HL-60 (cell line): ENCODE measurements around the gene PRKCE.

Experiments used
- DNase-seq, 2 experiments: peaks; one replicate each; pipeline ENCODE4 v3.0.0-alpha.2; 2010 to 2020; ENCODE audit warnings: low read depth in 1 of 2, low spot score in 1 of 2
- H3K27ac ChIP-seq: fragments of 250-450 bp; sonication (Bioruptor Pico); replicated peaks from 2 replicates; pipeline ENCODE4 v1.5.1; 2020; ENCODE audit warnings: mild to moderate bottlenecking, moderate library complexity
- H3K27me3 ChIP-seq: fragments of 250-450 bp; sonication (Bioruptor Pico); 2 replicates; pipeline ENCODE4 v1.5.1; 2021; ENCODE audit warnings: mild to moderate bottlenecking, moderate library complexity; ENCODE audit not compliant: insufficient read depth, poor library complexity, severe bottlenecking
- H3K4me3 ChIP-seq: replicated peaks from 2 replicates; pipeline ENCODE4 v1.5.1; 2011; ENCODE audit warnings: mild to moderate bottlenecking, control low read depth, low read length; ENCODE audit not compliant: insufficient read depth
- GABPA ChIP-seq: IDR thresholded peaks from 2 replicates; pipeline ENCODE4 v1.6.1; 2012; ENCODE audit warnings: low read depth
- POLR2AphosphoS5 ChIP-seq: IDR thresholded peaks from 2 replicates; pipeline ENCODE4 v1.6.1; 2012; ENCODE audit warnings: low read depth
- SPI1 ChIP-seq: IDR thresholded peaks from 2 replicates; pipeline ENCODE4 v1.6.1; 2012; ENCODE audit warnings: low read depth, mild to moderate bottlenecking, borderline replicate concordance
- TF ChIP-seq, protein P1 (sequence below): IDR thresholded peaks from 2 replicates; pipeline ENCODE4 v1.6.1; 2012; ENCODE audit warnings: low read depth; ENCODE audit not compliant: insufficient replicate concordance
- TF ChIP-seq, protein P2 (sequence below): IDR thresholded peaks from one replicate; pipeline ENCODE4 v1.5.1; 2011; ENCODE audit warnings: low read length, control low read depth, inconsistent platforms; ENCODE audit not compliant: insufficient read depth

Gene PRKCE

DNA sequence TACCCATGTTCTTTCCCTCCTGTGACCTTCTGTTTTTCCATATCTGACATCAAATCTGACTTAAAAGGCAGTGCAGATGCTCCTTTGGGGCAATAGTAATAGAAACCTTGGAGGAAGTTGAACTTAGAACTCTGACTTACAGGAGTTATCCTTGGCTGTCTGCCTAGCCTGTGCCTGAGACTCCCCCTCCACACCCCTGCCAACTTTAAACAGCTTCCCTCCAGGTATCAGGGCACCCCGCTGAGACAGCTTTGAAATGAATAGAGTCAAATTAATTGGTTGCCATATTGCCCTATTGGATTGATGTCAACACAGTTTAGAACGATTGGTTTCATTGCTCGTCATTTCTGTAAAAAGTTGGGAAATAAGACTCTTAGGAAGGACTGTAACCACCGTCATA lies 322.0 kb downstream of the PRKCE start:
- no peak overlapping the region for H3K4me3 ChIP-seq
- no peak for DNase-seq
- peaks cover 6% of the 10 kb centered on the region for H3K27me3 ChIP-seq
- no peak overlapping the region for H3K27ac ChIP-seq
- TF ChIP-seq, protein P1, sequence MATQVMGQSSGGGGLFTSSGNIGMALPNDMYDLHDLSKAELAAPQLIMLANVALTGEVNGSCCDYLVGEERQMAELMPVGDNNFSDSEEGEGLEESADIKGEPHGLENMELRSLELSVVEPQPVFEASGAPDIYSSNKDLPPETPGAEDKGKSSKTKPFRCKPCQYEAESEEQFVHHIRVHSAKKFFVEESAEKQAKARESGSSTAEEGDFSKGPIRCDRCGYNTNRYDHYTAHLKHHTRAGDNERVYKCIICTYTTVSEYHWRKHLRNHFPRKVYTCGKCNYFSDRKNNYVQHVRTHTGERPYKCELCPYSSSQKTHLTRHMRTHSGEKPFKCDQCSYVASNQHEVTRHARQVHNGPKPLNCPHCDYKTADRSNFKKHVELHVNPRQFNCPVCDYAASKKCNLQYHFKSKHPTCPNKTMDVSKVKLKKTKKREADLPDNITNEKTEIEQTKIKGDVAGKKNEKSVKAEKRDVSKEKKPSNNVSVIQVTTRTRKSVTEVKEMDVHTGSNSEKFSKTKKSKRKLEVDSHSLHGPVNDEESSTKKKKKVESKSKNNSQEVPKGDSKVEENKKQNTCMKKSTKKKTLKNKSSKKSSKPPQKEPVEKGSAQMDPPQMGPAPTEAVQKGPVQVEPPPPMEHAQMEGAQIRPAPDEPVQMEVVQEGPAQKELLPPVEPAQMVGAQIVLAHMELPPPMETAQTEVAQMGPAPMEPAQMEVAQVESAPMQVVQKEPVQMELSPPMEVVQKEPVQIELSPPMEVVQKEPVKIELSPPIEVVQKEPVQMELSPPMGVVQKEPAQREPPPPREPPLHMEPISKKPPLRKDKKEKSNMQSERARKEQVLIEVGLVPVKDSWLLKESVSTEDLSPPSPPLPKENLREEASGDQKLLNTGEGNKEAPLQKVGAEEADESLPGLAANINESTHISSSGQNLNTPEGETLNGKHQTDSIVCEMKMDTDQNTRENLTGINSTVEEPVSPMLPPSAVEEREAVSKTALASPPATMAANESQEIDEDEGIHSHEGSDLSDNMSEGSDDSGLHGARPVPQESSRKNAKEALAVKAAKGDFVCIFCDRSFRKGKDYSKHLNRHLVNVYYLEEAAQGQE: no peak
- TF ChIP-seq SPI1 (no peak), GABPA (no peak), POLR2AphosphoS5 (no peak)
- TF ChIP-seq, protein P2, sequence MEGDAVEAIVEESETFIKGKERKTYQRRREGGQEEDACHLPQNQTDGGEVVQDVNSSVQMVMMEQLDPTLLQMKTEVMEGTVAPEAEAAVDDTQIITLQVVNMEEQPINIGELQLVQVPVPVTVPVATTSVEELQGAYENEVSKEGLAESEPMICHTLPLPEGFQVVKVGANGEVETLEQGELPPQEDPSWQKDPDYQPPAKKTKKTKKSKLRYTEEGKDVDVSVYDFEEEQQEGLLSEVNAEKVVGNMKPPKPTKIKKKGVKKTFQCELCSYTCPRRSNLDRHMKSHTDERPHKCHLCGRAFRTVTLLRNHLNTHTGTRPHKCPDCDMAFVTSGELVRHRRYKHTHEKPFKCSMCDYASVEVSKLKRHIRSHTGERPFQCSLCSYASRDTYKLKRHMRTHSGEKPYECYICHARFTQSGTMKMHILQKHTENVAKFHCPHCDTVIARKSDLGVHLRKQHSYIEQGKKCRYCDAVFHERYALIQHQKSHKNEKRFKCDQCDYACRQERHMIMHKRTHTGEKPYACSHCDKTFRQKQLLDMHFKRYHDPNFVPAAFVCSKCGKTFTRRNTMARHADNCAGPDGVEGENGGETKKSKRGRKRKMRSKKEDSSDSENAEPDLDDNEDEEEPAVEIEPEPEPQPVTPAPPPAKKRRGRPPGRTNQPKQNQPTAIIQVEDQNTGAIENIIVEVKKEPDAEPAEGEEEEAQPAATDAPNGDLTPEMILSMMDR: no peak

DNA sequence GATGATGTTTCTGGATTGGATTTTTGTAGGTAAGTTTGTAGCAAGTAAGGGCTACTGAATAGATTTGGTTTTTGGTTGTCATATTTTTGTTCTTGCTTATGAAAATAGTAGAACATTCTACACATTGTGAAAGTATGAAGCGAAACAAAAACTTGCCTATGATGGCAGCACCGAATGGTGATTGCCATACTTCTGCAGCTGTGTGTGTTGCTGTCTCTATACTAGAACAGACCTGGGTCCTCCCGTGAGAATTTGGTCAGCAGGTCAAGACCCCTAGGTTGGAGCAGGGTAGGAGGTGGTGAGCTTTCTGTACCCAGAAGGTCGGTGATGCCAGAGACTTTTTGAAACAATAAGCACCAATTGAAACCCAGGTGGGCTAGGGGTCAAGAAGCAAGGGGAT lies 322.6 kb downstream of the PRKCE start:
- TF ChIP-seq, protein P2: no peak
- no peak for DNase-seq

DNA sequence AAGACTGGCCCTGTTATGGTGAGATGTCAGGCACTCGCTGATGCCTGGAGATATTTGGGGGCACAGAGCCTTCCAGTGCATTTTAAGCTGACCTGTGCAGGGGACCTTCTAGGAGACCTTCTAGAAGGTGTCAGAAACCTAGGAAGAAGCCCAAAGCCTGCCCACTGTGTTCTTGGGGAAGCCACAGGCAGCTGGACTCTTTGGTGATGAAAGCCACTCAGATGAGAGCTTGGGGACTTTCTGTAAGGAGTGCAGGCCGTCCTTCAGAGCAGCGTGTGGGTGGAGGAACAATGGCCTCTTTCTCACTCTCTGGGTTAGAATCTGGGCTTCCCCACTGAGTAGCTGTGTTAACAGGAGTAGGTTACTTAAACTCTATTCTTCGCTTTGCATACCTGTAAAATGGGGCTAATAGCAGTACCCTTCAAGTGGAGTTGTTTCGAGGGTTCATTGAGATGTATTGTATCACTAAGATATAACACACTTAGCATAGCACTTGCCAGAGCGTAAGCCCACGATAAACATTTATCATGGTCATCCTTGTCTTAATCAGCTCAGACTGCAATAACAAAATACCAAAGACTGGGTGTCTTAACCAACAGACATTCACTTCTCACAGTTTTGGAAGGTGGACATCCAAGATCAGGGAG lies 323.4 kb downstream of the PRKCE start:
- Histone ChIP-seq H3K4me3 (no peak overlapping the region), H3K27ac (no peak overlapping the region), H3K27me3 (peaks cover 6% of the 10 kb centered on the region)
- no peak for DNase-seq
- TF ChIP-seq, protein P1: no peak
- TF ChIP-seq GABPA (no peak), SPI1 (no peak), POLR2AphosphoS5 (no peak)
- TF ChIP-seq, protein P2: no peak

More for the DNA sequence above, 322.6 kb downstream of the PRKCE start:
- no peak overlapping the region for H3K27ac ChIP-seq
- H3K4me3 ChIP-seq: no peak overlapping the region
- peaks cover 6% of the 10 kb centered on the region for H3K27me3 ChIP-seq
